ENCODE data around the gene IBTK.

DNA sequence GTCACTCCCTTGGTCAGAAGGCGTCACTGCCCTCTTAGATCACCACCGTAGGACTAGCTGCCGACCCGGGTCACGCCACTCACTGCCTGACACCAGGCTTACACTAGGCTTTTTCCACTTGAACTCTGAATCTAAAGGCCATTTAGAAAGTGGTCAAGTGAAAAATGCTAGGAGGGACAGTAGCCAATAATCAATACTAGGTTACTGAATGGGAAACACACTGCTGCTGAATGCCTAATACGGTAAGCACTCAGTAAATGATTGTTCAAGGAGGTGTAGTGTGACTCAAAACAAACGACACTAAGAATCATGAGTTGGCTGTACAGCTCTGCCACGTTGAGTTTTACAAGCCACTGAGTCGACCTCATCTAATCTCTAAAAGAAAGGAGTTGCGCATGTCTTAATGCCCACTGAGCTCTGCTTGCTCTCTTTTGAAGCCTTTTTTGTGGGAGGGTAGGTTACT is 760 bp upstream of the IBTK start:
- TF ChIP-seq, protein P1, sequence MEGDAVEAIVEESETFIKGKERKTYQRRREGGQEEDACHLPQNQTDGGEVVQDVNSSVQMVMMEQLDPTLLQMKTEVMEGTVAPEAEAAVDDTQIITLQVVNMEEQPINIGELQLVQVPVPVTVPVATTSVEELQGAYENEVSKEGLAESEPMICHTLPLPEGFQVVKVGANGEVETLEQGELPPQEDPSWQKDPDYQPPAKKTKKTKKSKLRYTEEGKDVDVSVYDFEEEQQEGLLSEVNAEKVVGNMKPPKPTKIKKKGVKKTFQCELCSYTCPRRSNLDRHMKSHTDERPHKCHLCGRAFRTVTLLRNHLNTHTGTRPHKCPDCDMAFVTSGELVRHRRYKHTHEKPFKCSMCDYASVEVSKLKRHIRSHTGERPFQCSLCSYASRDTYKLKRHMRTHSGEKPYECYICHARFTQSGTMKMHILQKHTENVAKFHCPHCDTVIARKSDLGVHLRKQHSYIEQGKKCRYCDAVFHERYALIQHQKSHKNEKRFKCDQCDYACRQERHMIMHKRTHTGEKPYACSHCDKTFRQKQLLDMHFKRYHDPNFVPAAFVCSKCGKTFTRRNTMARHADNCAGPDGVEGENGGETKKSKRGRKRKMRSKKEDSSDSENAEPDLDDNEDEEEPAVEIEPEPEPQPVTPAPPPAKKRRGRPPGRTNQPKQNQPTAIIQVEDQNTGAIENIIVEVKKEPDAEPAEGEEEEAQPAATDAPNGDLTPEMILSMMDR (IDR thresholded peaks at IDR 0.05), result no peak
- no peak for TF ChIP-seq POLR2AphosphoS5 (IDR thresholded peaks at IDR 0.05; ENCODE audit: insufficient read depth in 1 of 2, low read depth in 1 of 2)
